NCI-H1930 (cell line): Measurements from ENCODE around the gene MALL.
"Not testable (repeated sequence)": the region's sequence is repeated elsewhere in the genome, so short reads cannot be mapped to it uniquely, and the experiment has no call there.

ENCODE experiments used
- DNase-seq, 2 experiments: peaks; one replicate each; lab custom pipeline; 2025; lab: John Stamatoyannopoulos, UW

The MALL gene

GRCh38 chr2:110049769-110050168 lies 65.9 kb downstream of the MALL start:
- not testable (repeated sequence) for DNase-seq

DNA sequence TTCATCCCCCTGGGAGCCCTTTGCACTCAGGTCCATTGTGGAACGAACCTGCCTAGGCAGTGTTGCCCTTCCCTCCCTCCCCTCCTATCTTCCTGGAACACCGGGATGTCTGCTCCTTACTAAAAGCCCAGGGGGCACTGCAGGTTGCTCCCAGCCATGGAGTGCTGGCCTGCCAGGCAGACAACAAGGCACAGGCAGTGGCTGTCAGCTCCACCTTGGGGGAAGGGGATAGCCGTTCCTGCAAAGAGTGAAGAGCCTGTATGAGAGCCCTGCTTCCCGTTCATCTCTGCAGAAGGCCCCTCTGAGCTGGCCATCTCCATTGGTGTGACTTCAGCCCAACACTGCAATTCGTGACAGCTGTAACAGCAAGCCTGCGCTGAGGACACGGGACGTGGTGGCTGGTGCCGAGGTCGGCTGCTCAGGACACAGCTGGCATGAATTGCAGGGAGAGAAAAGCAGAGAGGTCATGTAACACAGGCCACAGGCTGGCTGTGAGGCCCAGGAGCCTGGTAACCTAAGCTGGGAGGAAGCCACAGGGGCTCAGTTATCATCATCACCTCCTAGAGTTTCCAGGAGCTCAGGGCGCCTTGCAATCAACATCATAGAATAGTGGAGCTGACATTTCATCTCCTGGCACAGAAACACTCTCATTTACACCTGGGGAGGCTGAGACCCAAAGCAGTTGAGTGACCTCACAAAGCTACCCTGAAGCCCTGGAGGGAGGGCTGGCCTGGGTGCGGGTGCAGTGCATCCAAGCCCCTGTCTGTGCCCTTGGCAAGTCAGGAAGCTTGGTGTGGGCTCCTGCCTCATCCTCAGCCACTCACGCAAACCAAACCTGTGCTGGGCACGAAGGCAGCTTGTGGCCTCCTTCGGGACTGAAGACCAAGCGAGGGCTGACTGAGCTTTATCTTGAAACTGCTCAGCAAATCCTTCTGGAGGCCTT lies 67.1 kb downstream of the MALL start:
- DNase-seq = not testable (repeated sequence)

DNA sequence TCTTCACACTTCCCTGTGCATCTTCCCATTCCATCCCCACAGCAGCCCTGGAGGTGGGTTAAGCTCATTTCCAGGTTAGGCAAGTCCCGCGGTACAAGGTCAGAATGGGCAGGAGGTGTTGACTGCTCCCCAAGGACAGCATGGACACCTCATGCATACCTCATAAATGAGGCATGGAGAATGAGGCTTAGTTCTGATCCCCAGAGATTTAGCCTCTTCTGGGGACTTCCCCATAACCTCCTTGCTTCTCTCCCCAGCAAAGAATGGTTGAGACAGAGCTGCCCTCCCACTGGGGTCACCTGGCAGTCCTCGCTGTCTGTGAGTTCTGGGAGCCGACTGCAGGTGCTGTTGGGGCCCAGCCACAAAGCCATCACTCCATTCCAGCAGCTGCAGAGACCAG lies 68.4 kb downstream of the MALL start:
- not testable (repeated sequence) for DNase-seq

GRCh38 chr2:110041941-110042660 lies 73.5 kb downstream of the MALL start:
- not testable (repeated sequence) for DNase-seq

- not testable (repeated sequence) for DNase-seq
These were observed 78.3 kb downstream of the MALL start for GRCh38 chr2:110037336-110037735.

- DNase-seq = not testable (repeated sequence)
These were observed 80.2 kb downstream of the MALL start for GRCh38 chr2:110035384-110035783.

DNA sequence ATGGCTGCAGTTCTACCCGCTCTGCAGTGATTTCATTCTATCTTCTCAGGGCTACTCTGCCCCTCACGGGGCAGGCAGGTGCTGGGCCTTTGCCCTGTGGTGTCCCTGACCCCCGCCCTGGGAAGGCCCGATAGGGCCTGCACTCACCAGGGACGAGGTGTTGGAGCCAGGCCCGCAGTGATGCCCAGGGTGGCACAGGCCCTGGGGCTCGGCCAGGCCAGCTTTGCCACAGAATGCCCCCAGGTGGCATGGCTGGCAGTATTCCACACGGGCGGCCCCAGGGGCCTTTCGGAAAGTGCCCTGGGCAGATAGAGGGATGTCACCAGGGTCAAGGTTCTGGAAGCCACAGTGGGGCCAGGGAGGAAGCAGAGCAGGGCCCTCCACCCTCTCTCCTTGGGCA lies 80.7 kb downstream of the MALL start:
- DNase-seq = not testable (repeated sequence)
